Liver (tissue), 3 donors: ENCODE data around the gene KMT2D.

Experiments
- CTCF ChIP-seq: fragments of 150-350 bp; IDR thresholded peaks from 2 replicates; pipeline ENCODE4 v1.5.1; 2017; ENCODE audit warnings: improper control_type of control experiment, low read depth, low read length; ENCODE audit not compliant: missing input control
- FOXA1 ChIP-seq: IDR thresholded peaks from 2 replicates; pipeline ENCODE4 v1.6.1; 2016; ENCODE audit warnings: antibody characterized with exemption
- GABPA ChIP-seq, 2 donors: IDR thresholded peaks in 1 of 2; conservative IDR thresholded peaks in 1 of 2; 2 replicates each; pipeline ENCODE4 v1.6.1; 2016; ENCODE audit warnings: antibody characterized with exemption in 2 of 2, mild to moderate bottlenecking in 1 of 2, moderate library complexity in 1 of 2
- MAX ChIP-seq: IDR thresholded peaks from 2 replicates; pipeline ENCODE4 v1.6.1; 2016; ENCODE audit warnings: antibody characterized with exemption
- RAD21 ChIP-seq, 2 donors: IDR thresholded peaks; 2 replicates each; pipeline ENCODE4 v1.6.1; 2016; ENCODE audit warnings: antibody characterized with exemption in 2 of 2, mild to moderate bottlenecking in 2 of 2
- ZBTB33 ChIP-seq: IDR thresholded peaks from 2 replicates; pipeline ENCODE4 v1.6.1; 2016; ENCODE audit warnings: antibody characterized with exemption
- donor health status: healthy.
- donor health status: healthy.

- no peak for TF ChIP-seq GABPA (IDR thresholded peaks at IDR 0.05 in 1 of 2, conservative IDR thresholded peaks at IDR 0.05 in 1 of 2)
- TF ChIP-seq CTCF, result no peak
- TF ChIP-seq RAD21 (IDR thresholded peaks at IDR 0.05), result no peak
- TF ChIP-seq FOXA1, result no peak
- no peak for TF ChIP-seq ZBTB33
- TF ChIP-seq MAX, result no peak
Observed at GRCh38 chr12:49038291-49038955, 22.2 kb downstream of the KMT2D start.
